ENCODE results near the gene ZNF668.

DNA sequence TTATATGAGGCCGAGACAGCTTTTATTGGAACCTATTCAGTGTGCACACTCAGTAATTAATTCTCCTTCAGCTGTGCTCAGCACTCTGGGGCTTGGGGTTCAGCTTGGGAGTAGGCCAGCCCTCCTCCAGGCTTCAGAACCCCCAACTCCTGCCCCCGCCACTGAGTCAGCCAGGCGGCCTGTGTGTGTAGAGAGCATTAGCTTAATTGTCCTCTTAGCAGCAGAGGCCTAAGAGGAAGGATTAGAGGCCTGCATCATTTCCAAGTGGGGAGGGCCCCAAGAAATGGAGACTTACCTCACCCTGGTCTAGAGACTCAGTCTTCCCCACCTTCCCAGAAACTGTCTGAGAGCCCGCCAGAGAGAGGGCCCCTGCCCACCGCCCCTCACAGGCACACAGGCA, 13.9 kb upstream of the ZNF668 start:
- no peak for TF ChIP-seq EZH2 (IDR thresholded peaks at IDR 0.05)
- TF ChIP-seq FOXP2 (optimal IDR thresholded peaks at IDR 0.05; ENCODE audit: control extremely low read depth, extremely low read length, insufficient read depth) = no peak
- no peak for TF ChIP-seq POLR2AphosphoS5 (IDR thresholded peaks at IDR 0.05; ENCODE audit: borderline replicate concordance, low read depth, low read length)
